ENCODE results near the gene NDUFAF7.
A peak's percentile ranks its signal among the peaks of the same experiment; 100 is the strongest.
"Not testable (repeated sequence)": the region's sequence is repeated elsewhere in the genome, so short reads cannot be mapped to it uniquely, and the experiment has no call there.

The NDUFAF7 gene

GRCh38 chr2:37231241-37232130 is at the start of gene NDUFAF7, which contains the start of gene CEBPZ:
Gene NDUFAF7, plus strand, starts transcription at chr2:37231658. Its CDS starts 48 bp downstream, at chr2:37231706.
Gene CEBPZ, minus strand, starts transcription at chr2:37231596. Its CDS starts 29 bp downstream, at chr2:37231567.
- peak; percentile 61 to 79 (median 65) for DNase-seq

- DNase-seq = no peak
Observed at GRCh38 chr2:37181726-37182684, 49.5 kb upstream of the NDUFAF7 start.

- no peak for DNase-seq
Observed at GRCh38 chr2:37188570-37188969, 42.9 kb upstream of the NDUFAF7 start, which contains the start of gene SULT6B1. Gene SULT6B1, minus strand, starts transcription at chr2:37188670. Its CDS starts 30 bp downstream, at chr2:37188640.

GRCh38 chr2:37189452-37190153 is 41.9 kb upstream of the NDUFAF7 start:
- DNase-seq = no peak

GRCh38 chr2:37190290-37190689 is 41.2 kb upstream of the NDUFAF7 start:
- DNase-seq = no peak

GRCh38 chr2:37191253-37191652 is 40.2 kb upstream of the NDUFAF7 start:
- no peak for DNase-seq

GRCh38 chr2:37191747-37192146 is 39.7 kb upstream of the NDUFAF7 start:
- DNase-seq = no peak

GRCh38 chr2:37192551-37192950 is 38.9 kb upstream of the NDUFAF7 start:
- no peak for DNase-seq

GRCh38 chr2:37195862-37196319 is 35.6 kb upstream of the NDUFAF7 start:
- DNase-seq = not testable (repeated sequence)

- peak; percentile 75 to 91 (median 86) for DNase-seq
Observed at GRCh38 chr2:37196320-37197195, 34.9 kb upstream of the NDUFAF7 start, which contains the start of gene CEBPZOS. Gene CEBPZOS, plus strand, starts transcription at chr2:37196496. Its CDS starts 3,209 bp downstream, at chr2:37199705.

- DNase-seq = no peak
Observed at GRCh38 chr2:37198681-37199065, 32.8 kb upstream of the NDUFAF7 start.

GRCh38 chr2:37201208-37201607 is 30.2 kb upstream of the NDUFAF7 start:
- no peak for DNase-seq

- DNase-seq = no peak
Observed at GRCh38 chr2:37201766-37202165, 29.7 kb upstream of the NDUFAF7 start.

- DNase-seq = no peak
Observed at GRCh38 chr2:37203708-37204107, 27.8 kb upstream of the NDUFAF7 start.

- DNase-seq = not testable (repeated sequence)
Observed at GRCh38 chr2:37205071-37205661, 26.3 kb upstream of the NDUFAF7 start.

- DNase-seq = no peak
Observed at GRCh38 chr2:37205689-37206341, 25.6 kb upstream of the NDUFAF7 start.

GRCh38 chr2:37206760-37207159 is 24.7 kb upstream of the NDUFAF7 start:
- DNase-seq = not testable (repeated sequence)

GRCh38 chr2:37211212-37211611 is 20.2 kb upstream of the NDUFAF7 start:
- DNase-seq = no peak

GRCh38 chr2:37211939-37212338 is 19.5 kb upstream of the NDUFAF7 start:
- no peak for DNase-seq

GRCh38 chr2:37215250-37215649 is 16.2 kb upstream of the NDUFAF7 start:
- no peak for DNase-seq
